GM13977 (cell line): ENCODE measurements around the gene CYSRT1.
"Not testable (repeated sequence)": the region's sequence is repeated elsewhere in the genome, so short reads cannot be mapped to it uniquely, and the experiment has no call there.

Experiments used
- DNase-seq: peaks from one replicate; pipeline ENCODE4 v3.0.0; 2012; ENCODE audit warnings: low spot score
- in situ Hi-C: fragments of 300-500 bp; cut with MboI; formaldehyde crosslinking; loops from one replicate; pipeline ENCODE4 v1.12.0; 2022; ENCODE audit warnings: low sequenced_read_pairs, low pct_unique_long_range_greater_than_20kb, mixed read lengths, inconsistent platforms; ENCODE audit not compliant: unreplicated experiment
- TF ChIP-seq, protein P1 (sequence below): IDR thresholded peaks from 2 replicates; pipeline ENCODE4 v1.5.1; 2012; ENCODE audit warnings: mild to moderate bottlenecking, control low read depth; ENCODE audit not compliant: insufficient read depth; ENCODE audit errors: extremely low read depth, missing control alignments

The CYSRT1 gene

DNA sequence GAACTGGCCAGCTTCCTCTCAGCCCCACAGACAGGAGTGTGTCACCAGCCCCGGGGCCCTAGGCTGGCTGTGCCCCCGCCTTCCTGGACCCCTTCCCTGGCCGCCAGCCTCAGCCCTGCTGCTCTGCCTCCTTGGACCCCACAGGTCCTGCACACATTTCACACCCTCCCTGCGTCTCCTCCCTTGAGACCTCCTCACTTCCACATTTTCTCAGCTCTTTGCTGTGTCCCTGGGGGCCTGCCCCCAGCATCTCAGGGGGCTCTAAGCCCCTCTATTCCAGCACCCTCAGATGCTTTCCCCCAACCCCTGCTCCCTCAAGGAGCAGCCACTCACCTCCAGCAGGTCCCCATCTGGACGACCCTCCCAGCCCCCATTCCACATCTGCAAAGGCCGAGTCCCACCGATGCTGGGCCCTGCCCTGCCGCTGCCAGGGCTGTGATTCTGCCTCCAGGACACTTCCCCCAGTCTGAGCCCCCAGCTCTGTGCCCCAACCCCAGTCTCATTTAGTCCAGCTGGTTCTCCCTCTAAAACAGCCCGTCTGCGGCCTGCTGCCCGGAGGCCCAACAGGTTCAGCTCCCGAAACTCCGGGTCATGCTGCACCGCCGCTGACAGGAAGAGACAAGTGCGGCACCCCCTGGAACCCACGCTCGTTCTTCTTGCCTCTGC lies 9.9 kb downstream of the CYSRT1 start:
- DNase-seq: no peak
- TF ChIP-seq, protein P1, sequence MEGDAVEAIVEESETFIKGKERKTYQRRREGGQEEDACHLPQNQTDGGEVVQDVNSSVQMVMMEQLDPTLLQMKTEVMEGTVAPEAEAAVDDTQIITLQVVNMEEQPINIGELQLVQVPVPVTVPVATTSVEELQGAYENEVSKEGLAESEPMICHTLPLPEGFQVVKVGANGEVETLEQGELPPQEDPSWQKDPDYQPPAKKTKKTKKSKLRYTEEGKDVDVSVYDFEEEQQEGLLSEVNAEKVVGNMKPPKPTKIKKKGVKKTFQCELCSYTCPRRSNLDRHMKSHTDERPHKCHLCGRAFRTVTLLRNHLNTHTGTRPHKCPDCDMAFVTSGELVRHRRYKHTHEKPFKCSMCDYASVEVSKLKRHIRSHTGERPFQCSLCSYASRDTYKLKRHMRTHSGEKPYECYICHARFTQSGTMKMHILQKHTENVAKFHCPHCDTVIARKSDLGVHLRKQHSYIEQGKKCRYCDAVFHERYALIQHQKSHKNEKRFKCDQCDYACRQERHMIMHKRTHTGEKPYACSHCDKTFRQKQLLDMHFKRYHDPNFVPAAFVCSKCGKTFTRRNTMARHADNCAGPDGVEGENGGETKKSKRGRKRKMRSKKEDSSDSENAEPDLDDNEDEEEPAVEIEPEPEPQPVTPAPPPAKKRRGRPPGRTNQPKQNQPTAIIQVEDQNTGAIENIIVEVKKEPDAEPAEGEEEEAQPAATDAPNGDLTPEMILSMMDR: no peak
- in situ Hi-C loops: no loop called here

DNA sequence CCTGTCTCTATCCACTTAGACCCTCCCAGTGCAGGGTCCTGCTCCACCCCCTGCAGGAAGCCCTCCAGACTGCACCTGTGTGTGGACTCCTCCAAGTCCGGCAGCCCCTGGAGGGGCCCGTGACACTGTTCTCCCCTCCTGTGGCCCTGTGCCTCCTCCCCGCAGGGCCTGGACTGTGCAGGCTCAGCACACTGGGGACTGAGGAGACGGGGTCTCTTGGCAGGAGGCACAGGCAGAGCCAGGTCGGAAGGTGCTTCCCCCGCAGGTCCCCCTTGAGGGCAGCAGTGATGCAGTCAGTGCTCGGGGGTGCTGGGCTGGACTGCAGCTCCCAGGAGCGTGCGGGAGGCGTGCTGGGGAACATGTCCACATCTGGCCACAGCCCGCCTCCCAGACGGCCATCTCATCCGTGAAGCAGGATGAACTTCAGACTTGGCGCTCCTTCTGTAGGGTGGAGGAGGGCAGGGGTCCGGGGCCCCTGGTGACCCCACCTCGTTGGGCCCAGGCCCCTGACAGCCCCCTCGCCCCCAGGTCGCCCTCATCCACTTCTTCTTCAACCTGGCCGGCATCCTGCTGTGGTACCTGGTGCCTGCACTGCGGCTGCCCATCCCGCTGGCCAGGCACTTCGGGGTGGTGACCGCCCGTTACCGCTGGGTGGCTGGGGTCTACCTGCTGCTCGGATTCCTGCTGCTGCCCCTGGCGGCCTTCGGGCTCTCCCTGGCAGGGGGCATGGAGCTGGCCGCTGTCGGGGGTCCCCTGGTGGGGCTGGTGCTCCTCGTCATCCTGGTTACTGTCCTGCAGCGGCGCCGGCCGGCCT lies 10.7 kb downstream of the CYSRT1 start:
- DNase-seq: no peak
- TF ChIP-seq, protein P1: no peak
- in situ Hi-C loops: no loop called here

DNA sequence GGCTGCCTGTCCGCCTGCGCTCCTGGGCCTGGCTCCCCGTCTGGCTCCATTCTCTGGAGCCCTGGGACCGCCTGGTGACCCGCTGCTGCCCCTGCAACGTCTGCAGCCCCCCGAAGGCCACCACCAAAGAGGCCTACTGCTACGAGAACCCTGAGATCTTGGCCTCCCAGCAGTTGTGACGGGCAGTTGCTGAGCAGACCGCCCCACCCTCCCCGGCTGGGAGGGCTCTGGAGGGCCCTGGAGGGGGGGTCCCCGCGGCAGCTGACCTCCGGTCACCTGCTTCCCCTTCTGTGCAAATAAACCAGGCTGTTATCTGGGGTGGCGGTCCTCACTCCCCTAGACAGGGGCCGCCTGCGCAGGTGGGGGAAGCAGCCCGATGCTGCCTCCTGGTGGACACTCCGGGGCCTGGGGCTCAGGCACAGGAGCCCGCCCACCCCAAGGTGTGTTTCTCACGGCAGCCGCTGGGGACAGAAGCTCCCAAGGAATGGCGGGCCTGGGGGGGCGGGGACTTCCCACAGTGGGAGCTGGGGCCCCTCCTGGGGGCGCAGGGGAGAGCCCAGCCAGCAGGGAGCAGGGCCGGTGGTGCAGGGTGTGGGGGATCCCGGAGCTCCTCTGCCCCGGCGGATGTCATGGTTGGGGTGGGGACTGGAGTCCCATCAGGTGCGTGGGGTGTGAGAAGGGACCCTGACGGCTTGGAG lies 11.4 kb downstream of the CYSRT1 start:
- DNase-seq: peak; percentile 98
- TF ChIP-seq, protein P1: peak; percentile 99
- in situ Hi-C loops: no loop called here

DNA sequence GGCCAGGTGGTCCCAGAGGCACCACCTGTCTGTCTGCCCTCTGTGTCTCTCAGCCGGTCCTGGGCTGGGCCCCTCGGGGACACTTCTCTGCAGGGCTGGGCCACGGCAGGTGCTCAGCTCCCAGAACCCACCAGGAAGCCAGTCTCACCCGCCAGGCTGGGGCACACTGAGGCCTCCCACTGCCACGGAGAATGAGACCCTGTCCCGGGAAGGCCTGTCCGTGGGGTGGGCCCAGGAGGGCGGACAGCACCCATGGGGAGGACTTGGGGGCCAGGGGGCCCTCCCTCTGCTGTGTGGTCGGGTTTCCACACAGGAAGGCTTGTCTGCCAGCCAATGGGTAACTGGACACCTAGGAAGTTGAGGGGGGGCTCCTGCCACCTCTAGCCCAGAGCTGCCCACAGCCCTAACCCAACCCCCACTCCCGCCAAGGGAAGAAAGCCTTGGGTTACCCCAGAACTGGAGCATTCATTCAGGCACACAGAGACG lies 12.0 kb downstream of the CYSRT1 start:
- in situ Hi-C loops: no loop called here
- DNase-seq: no peak
- TF ChIP-seq, protein P1: no peak

DNA sequence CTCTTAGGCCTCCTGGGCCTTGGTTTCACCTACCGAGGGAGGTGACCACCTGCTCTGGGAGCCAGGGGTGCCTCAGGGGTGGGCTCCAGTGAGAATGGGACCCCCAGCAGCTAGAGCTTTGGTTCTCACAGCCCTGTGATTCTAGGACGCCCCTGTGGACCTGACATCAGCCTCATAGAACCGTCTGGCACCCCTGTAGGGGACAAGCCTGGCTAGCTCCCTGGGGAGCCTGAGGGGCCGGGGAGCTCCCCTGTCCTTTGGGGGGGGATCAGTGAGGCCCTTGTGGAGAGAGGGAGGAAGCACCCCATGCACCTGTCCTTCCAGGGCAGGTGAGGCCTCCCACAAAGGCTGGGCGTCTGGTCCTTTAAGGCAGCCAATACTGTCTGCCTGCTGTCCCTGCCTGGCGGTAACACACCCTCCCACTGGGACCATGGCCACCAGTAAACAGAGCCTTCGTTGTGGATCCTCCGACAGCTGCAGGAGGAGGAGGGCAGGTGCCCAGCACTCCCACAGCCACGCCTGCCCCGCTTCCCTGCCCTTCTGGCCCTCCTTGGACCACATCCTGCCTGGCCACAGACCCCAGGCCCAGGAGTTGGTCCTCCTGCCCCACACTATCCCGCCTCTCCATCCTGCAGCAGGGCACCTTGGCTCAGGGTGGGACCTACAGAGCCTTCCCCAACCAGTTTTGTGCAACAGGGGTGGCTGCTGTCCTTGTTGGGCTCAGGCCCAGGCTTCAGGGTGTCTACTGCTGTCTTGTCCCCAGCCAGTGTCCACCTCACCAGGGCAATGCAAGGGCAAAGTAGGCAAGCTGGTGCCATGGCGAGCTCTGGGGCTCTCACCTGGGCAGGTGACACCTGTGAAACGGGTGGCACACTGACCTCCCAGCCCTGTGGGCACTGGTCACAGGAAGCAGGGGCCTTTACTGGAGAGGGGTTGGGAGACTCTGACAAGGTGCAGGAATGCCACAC lies 13.1 kb downstream of the CYSRT1 start:
- in situ Hi-C loops: no loop called here
- TF ChIP-seq, protein P1: no peak
- DNase-seq: no peak

DNA sequence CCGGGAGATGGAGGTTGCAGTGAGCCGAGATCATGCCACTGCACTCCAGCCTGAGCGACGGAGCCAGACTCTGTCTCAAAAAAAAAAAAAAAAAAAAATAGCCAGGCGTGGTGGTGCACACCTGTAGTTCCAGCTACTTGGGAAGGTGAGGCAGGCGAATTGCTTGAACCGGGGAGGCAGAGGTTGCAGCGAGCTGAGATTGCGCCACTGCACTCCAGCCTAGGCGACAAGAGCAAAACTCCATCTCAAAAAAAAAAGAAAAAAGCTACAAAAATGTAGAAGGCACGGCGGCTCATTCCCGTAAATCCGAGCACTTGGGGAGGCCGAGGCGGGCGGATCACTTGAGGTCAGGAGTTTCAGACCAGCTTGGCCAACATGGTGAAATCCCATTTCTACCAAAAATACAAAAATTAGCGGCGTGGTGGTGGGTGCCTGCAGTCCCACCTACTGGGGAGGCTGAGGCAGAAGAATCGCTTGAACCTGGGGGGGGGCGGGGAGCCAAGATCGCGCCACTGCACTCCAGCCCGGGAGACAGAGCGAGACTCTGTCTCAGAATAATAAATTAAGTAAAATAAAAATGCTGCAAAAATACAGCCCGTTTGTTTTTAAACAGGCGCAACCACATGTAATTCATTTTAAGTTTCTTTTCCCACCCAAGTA lies 14.7 kb downstream of the CYSRT1 start:
- DNase-seq, in situ Hi-C loops: not testable (repeated sequence)
